HG02852 (cell line): ENCODE data around the gene C1orf159.

Experiments
- ATAC-seq: cut with Tn5 transposase; IDR thresholded peaks from one replicate; pipeline ENCODE4 v1.9.1; 2021; ENCODE audit warnings: mild to moderate bottlenecking, moderate library complexity; ENCODE audit not compliant: unreplicated experiment

C1orf159 gene

DNA sequence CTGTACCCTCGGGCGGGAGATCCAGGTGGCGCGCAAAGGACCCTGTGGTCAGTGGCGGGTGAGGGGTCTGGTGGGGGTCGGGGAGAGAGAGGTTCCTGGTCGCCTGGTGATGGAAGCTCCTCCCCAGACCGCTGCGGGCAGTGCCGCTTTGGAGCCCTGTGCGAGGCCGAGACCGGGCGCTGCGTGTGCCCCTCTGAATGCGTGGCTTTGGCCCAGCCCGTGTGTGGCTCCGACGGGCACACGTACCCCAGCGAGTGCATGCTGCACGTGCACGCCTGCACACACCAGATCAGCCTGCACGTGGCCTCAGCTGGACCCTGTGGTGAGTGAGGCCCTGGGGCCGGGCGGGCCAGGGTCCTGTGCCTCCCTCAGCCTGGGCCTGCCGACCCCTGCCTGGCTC is 72.5 kb downstream of the C1orf159 start:
- ATAC-seq = no peak

DNA sequence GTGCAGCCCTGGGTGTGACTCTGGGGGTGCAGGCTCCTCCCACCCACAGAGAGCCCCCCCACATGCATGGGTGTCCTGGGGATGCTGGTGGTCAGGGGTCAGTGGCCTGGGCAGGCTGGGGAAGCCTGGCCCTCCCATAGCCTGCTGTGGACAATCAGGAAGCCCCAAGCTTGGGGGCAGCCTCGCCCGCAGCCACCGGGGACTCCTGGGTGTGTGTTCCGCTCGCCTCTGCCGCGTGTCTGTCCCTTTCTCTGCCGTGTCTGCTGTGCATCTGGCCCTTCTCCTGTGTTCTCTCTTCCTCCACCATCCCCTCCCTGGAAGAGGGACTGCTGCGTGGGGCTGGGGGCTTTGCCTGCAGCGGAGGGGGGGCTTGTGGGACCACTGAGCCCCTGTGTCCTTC is 73.1 kb downstream of the C1orf159 start:
- no peak for ATAC-seq

DNA sequence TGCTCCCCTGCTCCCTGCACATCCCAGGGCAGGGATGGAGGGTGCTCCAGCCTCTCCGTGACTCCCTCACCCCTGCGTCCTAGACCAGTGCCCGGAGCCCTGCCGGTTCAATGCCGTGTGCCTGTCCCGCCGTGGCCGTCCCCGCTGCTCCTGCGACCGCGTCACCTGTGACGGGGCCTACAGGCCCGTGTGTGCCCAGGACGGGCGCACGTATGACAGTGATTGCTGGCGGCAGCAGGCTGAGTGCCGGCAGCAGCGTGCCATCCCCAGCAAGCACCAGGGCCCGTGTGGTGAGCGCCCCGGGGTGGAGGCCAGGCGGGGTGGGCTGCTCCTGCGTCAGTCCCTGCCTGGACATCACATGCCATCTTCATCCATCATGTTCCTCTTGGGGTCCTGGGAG is 74.0 kb downstream of the C1orf159 start:
- ATAC-seq = no peak

DNA sequence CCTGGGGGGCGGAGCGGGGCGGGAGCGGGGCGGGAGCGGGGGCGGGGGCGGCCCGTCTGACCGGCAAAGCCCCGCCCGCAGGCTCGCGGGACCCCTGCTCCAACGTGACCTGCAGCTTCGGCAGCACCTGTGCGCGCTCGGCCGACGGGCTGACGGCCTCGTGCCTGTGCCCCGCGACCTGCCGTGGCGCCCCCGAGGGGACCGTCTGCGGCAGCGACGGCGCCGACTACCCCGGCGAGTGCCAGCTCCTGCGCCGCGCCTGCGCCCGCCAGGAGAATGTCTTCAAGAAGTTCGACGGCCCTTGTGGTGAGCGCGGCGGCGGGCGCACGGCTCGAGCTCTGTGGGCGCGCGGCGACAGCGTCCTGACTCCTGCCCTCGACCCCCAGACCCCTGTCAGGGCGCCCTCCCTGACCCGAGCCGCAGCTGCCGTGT is 74.8 kb downstream of the C1orf159 start:
- no peak for ATAC-seq

DNA sequence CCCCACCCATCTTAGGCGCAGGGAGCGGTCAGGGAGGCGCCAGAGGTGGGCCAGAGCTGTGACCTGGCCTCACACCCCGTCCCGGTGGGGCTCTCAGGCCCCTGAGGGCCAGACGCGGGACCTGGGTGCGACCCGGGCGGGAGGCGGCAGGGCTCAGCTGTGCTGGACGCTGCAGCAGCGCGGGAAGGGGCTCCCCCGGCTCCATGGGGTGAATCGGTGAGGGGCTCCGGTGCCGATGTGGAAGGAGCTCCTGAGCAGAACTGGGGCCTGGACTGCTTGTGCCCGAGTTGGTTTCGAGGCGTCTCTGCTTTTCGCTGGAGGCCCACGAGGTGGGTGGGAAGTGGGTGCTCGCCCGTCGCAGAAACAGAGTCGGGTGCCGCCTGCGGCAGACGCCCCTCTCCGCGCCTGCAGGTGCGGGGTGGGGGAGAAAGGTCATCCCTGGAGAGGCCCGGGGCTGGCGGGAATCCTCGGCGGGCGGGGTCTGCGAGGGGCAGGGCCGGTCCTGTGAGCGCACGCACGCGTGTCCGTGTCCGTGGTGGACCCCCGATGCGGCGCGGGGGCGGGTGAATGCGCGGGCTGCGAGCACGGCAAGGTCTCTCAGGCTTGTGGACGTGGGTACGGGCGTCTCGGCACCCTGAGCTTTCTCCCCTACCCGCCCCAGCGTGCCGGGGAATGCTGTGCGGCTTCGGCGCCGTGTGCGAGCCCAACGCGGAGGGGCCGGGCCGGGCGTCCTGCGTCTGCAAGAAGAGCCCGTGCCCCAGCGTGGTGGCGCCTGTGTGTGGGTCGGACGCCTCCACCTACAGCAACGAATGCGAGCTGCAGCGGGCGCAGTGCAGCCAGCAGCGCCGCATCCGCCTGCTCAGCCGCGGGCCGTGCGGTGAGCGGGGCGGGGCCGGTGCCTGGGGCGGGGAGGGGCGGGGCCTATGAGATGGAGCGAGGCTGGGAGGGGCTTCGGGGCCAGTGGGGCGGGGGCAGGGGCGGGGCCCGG is 75.6 kb downstream of the C1orf159 start:
- no peak for ATAC-seq

DNA sequence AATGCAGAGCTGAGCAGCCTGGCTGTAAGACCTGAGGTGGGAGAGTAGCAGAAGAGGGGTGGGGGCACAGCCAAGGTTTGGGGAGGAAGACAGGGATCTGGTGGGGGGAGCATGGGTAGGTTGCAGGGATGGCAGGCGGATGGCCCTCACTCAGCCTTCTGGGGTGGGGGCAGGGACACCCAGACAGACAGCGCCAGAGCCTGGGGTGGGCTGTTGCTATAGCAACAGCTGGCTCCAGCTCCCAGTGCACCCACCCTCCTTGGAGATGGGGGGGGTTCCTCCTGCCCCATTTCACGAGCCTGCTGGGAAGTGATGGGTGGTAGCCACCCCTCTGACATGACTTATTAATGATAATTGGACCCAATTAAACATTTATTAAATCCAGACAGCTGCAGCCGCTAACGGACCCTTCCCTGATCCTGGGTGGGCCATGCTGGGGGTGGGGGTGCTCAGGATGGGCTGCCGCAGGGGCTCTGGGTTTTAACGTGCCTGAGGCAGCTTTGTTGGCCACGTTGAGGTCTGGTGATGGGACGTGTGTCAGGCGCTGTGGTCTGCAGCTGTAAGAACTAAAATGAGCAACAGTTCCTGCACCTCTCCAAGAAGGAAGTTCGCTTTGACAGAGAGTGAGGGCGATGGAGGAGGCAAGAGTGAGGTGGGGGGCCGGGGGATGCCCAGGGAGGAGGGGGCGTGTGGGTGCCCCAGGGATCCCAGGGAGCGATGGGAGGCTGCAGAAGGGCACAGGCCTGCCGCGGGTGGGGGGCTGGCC is 76.6 kb downstream of the C1orf159 start:
- no peak for ATAC-seq

DNA sequence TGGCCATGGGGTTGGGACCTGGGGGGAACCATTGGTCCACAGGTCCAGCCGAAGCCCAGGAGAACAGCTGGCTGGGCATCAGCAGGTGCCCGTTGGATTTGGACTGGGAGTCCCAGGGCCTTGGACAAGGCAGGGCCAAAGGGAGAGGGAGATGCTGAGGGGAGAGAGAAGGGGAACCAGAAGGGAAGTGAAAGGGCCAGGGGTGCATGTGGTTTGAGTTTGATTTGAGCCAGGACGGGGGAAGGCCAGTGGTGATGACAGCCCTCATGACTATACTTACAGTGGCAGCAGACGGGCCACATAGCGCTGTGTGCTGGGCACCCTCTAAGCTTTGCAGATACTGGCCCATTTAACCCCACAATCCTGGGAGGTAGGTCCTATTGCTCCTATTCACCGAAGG is 77.2 kb downstream of the C1orf159 start:
- ATAC-seq = peak; percentile 52

DNA sequence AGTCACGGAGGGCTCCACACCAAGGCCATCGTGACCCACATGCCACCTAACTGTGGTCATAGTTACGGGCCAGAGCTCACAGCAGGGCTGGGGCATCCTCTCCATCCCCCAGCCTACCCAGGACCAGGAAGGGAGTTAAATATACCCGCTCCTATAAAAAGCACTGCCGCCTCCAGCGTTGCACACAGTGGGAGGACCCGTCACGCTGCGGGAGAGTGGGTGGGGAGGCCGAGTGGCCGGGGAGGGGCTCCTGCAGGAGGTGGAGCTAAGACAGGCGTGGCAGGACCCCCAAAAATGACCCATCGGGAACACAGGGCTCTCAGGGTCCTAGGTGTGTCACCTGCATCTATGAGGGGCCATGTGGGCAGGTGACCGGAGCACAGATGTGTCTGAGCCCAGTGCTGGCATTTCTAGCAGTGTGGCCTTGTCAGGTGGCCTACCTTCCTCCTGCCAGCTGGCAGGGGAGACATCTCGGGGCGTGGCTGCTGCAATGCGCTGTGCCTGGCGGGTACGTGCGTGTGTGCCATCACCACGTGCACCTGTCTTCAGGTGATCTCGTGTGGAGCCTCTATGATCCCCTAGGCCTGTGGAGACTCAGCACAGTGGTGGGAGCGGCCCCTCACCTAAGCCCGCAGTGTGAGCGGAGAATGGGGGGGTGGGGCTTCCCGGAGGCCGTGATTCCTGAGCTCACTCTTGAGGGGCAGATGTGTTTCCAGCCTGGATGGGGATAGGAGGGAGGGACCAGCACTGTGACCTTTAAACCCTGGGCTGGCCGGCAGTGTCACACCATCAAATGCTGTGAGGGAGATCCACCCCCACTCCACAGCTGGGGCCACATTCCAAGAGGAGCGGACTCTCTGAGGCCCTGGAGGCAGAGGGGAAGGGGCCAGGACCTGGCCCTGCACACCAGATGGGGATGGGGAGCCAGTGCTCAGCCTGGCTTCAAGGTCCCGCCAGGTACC is 78.2 kb downstream of the C1orf159 start:
- no peak for ATAC-seq

DNA sequence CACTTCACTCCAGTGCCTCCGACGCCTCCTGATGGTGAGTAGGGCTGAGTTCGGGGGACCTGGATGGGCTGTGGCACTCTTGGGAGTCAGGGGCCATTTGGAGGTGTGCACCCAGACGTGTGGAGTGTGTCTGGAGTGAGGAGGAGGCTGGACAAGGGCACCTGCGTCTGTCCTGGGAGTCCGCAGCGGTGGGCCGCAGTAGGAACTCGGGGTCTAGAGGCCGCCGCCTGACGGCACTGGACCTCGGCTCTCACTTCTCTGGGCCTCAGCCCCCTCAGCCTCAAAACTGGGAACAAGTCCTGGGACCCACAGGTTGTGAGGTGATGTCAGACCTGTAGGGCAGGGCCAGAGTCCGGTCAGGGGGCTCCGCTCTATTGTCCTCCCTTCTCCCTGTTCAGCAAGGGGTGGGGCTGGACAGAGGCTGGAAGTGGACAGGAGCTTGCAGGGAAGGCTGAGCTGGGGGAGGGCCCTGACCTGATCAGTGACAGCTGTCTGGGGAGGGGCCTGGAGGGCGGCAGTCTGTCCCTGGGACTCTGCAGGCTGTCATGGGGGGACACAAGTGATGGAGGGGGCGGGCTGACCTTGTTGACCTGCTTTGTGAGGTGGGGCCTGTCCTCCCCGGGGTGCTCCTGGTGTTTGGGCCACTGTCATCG is 80.5 kb downstream of the C1orf159 start:
- ATAC-seq = no peak

DNA sequence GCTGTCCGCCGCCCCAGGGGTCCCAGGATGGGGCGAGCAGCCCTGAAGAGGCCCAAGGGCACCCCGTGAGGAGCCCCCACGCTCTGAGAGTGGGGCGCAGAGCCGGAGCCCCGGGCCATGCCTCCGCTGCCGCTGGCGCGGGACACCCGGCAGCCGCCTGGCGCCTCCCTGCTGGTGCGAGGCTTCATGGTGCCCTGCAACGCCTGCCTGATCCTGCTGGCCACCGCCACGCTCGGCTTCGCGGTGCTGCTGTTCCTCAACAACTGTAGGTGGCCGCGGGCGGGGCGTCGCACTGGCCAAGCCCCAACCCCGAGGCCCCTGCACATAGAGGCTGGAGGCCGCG is 81.5 kb downstream of the C1orf159 start:
- no peak for ATAC-seq

DNA sequence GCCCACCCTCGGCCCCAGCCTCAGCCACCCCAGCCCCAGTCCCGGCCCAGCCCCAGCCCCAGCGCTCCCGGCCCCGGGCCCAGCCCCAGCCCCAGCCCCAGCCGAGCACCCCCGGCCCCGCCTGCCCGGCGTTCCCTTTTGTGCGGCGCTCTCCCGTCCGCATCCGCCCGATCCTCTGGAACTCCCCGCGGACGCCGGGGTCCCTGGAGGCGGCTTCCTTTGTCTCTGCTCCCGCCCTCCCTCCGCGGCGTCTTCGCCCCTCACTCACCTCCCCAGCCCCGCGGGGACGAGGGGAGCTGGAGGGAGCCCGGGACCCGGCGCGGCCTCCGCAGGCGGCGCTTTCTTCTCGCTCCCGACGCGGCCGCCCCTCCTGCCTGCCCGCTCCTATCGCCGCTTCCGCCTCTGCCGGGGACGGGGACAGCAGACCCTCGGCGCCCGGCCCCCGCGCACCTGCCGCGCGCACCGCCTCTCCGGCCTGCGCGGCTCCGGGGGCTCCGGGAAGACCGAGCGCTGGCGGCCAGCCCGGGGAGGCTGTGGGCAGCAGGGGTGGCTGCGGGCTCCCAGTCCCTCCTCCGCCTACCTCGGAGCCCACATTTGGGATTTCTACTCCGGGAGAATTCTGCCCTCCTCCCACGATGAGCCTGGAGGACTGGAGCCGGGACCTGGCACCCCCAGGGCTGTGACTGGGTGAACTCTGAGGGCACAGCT is 82.0 kb downstream of the C1orf159 start:
- no peak for ATAC-seq

DNA sequence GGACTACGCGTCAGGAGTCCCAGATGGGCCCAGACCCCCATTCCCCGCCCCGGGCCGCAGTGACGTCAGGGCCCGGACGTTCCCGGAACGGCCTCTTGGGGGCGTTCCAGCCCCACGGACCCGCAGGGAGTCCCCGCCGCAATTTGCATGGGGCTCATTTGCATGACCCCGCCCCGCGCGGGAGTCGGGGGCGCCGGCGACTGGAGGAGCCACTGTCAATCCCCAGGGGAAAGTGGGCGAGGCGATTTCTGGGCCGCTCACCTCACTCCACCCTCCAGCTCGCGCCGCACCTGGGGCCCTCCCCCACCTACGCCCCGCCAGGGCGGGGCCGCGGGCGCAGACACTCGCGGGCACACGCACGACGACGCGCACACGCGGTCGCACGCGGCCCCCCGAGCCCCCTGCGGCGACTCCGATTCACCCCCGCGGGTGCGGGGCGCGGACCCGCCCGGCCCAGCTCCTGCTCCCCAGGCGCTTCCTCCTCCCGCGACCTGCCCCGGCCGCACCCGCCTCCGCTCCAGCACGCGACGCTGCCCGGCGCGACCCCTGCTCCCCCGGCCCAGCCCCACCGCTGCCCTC is 82.8 kb downstream of the C1orf159 start:
- ATAC-seq = peak; percentile 73

DNA sequence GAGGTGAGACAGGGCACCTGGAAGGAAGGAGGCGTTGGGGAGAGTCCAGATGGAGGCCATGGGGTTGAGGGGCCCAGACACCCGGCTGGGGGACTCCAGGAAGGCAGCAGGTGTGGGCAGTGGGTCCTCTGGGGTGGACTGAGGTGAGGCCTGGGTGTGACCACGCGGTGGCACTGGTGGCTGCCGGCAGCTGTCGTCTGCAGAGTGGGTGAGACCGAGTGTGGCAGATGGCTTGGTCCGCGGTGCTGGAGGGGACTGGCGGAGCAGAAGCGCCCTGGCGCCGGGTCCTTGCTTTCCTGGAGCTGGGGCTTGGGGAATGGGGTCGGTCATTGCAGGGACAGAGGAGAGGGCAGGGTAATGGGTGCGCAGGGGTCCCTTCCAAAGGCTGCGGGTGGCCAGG is 83.5 kb downstream of the C1orf159 start:
- ATAC-seq = peak; percentile 8
